CD4-positive, alpha-beta T cell treated with Interleukin-2 at 100 ng/mL for 4 hours (primary cell): ENCODE measurements around the gene TSHZ2.
"Not testable (repeated sequence)": the region's sequence is repeated elsewhere in the genome, so short reads cannot be mapped to it uniquely, and the experiment has no call there.

Experiments
- DNase-seq: peaks from one replicate; pipeline ENCODE4 v3.0.0-alpha.2; 2020; ENCODE audit warnings: low spot score

Gene TSHZ2

DNA sequence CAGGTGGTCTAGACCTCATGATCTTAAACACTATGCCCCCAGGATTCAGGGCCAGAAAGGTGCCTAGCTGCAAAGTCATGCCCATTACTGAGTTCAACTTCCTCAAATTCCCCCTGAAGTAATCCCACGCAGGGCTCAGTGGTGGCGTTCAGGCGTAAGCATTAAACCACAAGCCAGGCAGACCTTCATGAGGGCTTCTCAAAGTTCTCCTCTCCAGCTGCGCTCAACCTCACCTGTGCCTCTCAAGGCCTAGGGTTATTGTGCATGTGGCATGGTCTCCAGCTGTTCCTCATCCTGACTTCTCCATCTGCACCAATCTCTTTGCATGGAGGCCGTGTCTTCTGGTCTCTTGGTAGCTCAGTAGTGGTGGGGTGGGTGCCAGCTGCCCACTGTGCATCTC, 113.6 kb downstream of the TSHZ2 start:
- no peak for DNase-seq

DNA sequence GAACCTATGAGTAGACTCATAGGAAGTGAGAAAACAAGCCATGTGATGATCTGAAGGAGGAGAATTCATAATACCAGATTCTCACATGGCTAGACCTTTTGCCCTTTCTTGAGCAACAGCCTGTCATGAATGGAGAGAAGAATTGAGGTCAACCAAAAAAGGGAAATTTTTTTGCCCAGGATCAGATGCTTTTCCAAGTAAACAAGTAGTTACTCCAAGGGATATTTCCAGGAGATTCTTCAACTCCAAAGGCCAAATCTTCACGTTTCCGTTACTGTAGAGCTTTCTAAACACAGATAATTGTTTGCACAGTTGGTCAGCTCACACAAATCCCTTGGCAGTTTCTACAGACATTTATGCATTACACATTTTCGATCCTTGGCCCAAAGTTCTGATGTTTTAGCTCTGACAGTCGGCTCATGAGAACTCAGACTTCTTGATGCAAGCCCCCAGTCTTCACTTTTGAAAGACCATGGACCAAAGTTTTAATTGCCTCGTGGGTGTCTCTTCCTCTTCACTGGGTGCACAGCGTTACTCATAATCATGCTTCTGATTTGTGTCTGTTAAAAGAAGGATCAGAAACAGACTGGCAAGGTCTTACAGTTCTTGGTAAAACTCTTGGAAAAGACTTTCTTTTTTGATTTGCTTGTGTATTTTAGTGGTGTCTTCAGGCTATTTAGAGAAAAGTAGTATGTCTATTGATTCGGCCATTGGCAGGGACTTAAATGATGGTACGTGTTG, 115.0 kb downstream of the TSHZ2 start:
- DNase-seq = no peak

DNA sequence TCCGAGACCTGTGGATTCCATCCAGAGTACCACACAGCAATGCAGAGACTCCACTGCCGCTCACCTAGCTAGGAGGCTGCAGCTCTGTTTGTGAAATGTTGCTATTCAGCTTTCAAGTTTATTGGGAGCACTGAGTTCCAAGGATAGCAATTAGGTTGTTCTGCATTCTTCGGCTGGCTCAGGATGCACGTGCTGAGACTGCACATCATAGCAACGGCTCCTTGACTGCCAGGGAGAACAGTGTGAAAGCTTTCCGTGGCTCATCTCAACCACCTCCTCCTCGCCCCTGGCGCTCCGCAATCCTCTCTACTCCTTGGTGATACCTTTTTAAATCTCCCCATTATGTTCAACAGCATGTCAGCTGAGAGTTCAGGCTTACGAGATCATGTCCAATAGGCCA, 116.6 kb downstream of the TSHZ2 start:
- no peak for DNase-seq

DNA sequence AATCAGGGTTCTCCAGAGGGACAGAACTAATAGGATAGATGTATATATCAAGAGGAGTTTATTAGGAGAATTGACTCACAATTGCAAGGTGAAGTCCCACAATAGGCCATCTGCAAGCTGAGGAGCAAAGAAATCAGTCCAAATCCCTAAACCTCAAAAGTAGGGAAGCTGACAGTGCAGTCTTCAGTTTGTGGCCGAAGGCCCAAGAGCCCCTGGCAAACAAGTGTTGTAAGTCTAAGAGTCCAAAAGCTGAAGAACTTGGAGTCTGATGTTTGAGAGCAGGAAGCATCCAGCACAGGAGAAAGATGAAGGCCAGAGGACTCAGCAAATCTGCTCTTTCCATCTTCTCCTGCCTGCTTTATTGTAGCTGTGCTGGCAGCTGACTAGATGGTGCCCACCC, 117.7 kb downstream of the TSHZ2 start:
- not testable (repeated sequence) for DNase-seq

DNA sequence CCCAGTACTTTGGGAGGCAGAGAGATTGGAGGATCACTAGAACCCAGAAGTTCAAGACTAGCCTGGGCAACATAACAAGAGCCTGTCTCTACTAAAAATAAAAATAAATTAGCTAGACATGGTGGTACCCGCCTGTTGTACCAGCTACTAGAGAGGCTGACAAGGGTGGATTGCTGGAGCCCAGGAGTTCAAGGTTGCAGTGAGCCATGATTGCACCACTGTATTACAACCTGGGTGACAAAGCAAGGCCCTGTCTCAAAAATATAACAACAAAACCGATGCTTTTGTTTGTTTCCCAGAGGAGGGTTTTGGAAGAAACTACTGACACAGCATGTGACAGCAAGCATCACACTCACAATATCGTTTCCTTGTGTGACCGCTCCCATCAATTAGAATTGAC, 119.6 kb downstream of the TSHZ2 start:
- no peak for DNase-seq

DNA sequence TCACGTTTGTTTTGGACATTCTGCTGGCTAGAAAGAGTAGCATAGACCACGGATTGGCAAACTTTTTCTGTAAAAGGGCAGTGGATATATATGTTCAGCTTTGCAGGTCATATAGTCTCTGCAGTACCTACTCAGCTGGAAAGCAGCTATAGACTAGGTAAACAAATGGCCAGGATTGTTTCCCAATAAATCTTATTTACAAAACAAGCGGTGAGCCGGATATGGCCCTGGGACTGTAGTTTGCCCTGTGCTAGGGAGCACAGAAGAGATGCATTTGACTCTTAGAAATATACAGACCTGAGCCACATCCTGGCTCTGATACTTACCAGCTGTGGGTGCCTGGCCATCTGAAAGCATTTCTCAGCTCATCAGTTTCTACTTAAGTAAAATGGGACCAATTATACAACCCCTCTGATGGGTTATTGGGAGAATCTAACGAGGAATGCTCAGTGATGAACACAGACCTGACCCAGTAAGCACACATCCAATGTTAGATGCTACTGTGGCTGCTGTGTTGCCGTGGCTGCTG, 120.7 kb downstream of the TSHZ2 start:
- DNase-seq = no peak

DNA sequence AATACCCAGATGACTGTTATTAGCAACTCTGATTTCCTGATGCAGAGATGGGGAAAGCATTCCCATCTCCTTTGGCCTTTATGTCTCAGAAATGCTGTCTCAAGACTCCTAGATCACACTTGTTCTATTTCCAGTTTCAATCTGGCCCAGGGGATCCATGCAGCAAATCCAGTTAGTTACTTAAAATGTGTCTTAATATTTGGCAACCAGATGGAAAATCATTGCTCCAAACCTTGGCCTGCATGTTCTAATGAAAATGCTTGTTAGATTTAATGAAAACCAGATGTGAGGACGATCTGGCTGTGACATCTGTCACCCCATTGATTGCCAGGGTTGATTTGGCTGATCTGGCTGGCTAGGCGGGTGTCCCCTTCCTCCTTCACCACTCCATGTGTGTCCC, 125.2 kb downstream of the TSHZ2 start:
- no peak for DNase-seq

DNA sequence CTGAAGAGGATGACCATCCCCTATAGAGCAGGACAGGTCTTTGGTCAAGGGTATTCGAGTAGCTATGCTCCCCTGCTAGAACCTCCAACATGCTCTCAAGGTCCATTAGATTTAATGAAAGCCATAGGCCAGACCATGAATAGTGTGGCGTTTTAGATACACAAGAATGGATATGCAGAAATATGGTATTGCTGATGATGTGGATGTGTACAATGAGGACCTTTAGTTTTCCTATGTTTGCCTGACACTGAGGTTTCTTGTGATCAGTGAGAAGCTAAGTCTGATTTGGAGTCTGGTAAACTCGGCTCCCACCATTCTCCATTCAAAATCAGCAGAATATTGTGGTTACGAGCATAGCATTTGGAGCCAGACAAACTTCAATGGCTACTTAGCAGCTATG, 125.6 kb downstream of the TSHZ2 start:
- DNase-seq = no peak

DNA sequence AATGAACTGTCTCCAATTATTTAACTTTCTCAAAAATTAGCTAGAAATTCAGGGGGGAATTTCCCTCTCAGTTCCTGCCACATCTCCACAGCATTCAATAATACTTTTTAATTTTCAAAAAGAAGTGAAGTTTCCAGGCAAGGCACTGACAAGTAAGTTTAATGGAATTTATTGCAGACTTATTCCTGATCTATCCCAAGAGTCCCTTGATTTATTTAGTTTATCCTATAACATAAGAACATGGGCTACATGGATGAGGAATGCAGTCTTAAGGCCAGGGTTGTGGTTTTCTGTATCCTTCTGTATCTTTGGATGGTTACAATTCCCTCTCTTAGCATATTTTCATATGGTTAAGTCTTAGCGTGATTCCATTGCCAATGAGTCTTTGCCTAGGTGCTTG, 126.5 kb downstream of the TSHZ2 start:
- DNase-seq = no peak

DNA sequence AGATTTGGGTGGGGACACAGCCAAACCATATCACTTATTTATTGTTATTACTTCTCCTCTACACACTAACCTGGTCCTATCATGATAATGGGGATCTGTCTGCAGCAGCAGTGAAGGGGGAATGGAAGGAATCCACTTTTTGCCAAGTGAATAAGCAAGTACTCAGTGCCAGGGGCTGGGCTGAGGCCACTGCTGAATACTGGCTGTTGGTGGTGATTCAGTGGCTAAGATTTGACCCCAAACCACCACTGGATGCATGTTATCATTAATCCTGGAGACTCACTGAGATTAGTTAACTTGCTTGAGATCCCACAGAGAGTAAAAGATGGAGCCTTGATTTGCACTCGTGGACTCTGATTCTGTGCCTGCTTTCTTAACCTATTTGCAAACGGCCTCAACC, 127.7 kb downstream of the TSHZ2 start:
- DNase-seq = no peak

DNA sequence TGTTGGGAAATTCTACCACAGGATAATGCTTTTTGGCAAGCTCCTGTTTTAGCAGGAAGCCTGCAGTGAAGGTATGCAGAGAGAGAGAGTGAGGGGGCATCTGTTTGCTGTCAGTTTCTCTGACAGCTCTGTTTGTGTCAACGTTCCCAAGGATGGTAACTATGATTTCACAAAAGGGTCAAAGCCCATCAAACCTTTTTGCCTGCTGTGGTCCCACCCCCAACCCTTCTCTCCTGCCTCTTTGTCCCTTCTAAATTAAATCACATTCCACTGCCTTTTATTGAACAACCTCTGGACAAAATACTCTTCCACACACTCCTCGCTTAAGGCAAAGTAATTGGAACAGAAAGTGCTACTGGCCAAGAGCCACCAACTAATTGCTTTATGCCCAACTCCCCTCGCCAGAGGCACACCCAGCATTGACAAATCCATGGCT, 128.3 kb downstream of the TSHZ2 start:
- no peak for DNase-seq

DNA sequence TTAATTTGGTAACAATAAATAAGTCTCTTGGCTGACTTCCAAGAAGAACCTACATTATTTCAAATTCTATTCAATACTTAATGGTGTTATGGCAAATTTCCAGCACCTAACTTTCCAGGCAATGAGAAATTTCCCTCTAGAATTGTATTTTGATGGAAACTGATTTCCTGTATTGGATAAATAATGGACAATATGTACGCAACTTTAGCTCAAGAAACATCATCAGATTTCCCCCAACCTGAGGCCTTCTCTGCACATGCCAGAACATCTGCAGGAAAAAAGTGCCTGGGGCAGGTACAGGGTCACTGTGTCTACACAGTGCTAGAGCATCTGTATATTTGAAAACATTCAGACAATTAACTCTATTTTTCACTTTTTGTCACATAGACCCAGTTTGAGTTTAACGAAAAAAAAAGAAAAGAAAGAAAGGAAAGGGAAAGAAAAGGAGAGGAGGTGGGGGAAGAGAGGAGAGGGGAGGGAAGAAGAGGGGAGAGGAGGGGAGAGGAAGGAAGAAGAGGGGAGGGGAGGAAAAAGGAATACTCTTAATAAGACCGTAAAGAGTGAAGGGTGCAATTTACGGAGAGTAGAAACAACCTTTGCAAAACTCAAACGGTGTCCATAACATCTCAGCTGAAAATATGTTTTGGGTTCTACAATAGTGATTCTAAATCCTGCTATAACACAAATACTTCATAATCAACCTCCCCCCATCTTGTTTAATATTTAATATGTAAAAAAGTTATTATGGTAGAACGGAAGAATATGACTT, 130.0 kb downstream of the TSHZ2 start:
- DNase-seq = no peak

DNA sequence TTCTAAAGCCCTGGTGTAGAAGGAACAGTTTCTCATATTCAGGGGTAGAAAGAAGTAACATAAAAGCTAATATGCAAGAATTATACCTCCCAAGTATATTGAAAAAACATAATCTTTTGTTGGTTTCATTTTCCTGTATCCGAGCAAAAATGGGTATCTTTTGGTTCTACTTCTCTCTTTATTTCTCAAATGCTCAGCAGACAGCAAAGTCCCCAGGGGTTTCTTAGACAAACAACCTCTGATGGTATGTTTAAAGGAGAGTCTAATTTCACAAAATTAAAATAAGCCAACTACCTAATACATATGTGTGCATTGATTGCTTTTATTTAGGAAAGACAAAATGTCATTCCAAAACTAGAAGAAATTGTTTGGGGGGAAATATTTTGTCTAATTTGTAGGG, 131.0 kb downstream of the TSHZ2 start:
- no peak for DNase-seq

DNA sequence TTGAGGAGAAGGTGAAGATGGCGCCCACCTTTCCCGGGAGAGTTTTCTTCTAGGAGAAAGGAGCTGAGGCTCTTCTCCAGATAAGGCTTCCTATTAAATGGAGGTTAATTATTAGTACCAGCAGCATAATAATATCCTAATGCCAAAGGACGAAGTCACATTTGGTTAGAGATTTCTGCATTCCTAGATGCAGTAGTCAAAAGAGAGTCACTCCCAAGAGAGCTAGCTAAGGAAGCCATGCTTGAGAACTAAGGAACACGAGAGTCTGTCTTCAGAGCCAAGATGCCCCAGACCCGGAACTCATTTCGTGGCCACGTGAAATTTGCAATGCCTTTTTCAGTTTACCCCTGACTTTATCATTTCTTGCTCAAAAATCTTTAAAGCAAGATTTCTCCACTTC, 132.7 kb downstream of the TSHZ2 start:
- no peak for DNase-seq

DNA sequence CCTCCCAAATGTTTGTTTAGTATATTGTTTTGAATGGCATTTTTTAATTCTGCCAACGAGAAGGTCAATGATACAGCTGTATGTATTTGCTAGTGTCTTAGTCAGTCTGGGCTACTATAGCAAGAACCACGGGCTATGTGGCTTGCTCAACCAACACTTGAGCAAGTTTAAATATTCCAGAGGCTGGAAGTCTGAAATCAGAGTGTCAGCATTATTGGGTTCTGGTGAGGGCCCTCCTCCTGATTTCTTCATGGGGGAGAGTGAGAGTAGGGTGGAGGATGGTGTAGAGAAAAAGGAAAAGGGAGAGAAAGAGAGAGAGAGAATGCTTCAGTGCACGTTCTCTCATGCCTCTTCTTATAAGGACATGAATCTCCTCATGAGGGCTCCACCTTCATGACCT, 144.6 kb downstream of the TSHZ2 start:
- no peak for DNase-seq

DNA sequence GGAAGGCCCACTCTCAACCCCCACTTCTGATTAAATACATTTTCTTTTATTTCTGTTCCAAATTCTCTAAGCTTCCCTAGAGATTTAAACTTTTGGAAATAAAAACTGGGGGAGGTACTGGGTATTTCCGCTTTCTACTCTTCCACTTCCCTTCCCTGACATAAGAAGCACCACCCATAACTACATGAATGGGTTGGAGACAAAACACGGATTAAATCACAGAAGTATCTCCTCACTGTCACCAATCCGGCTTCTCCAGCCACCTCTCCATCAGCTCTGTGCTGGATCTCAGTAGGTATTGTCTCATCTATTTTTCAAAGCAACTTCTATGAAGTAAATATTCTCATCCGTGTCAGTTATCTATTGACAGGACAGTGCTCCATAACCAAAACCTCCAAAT, 150.7 kb downstream of the TSHZ2 start:
- no peak for DNase-seq

DNA sequence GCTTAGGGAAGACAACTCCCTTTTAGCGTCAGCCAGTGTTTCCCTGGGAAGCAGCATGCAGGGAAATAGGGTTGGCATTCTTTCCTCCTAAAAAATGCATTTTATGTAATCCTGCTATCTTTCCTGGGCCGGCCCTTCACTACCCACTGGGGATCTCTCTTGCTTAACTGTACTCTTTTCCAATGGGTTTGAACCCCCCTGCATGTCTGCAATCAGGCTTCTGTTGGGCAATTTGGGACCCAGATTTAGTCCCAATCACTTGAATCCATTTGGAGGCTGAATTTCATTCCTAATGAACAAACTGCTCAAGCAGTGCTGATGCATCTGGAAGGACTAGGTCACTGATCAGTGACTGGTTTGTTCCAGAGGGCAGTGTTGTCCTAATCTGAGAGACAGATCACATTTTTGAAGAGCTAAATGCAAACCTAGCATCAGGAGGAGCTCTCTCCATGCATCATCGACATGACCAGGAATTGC, 152.0 kb downstream of the TSHZ2 start:
- DNase-seq = no peak

DNA sequence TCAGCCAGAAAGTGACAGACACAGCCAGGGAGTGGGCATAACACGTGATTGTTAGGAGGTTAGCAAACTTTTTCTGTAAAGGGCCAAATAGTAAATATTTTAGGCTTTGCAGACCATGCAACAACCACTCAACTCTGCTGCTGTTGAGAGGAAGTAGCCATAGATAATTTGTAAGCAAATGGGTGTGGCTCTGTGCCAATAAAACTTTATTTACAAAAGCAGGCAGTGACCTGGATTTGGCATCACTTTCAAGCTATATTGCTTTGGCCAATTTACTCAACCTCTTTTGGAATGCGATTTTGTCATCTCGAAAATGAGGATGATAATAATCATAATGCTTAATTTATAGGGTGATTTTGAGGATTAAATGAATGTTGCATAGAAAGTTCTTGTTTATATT, 152.6 kb downstream of the TSHZ2 start:
- no peak for DNase-seq

DNA sequence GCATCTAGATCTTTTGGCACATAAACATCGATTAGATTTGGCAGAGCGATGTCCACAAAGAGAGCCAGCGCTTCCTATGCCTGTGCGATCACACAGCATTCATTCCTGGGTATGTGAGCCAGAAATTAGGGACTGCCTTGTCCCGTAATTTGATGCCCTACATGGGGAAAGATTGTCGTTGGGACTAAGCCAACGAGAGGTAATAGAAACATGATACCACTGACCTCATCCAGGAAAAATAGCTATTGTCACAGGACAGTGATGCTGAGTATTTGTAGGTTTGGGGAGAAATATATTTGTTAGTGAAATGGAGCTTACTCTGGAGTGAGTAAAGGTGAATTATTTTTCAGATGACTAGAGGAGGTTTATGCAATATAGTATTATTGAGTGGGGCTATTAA, 154.0 kb downstream of the TSHZ2 start:
- DNase-seq = no peak

DNA sequence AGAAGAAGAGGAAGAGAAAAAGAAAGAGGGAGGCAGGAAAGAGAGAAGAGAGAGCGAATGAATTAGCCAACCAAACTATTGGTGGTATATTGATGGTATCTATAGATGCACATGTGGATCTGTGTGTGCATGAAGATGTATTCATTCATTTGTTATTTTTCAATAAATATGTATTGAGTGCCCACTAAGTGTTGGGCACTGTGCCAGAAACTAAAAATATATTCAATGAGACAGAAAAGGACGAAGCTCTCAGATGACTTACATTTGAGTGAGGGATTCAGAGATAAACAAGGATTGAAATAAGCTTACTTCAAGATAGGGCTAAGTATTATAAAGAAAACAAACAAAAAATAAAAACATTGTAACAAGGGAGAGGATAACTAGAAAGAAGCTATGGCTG, 154.9 kb downstream of the TSHZ2 start:
- DNase-seq = no peak

DNA sequence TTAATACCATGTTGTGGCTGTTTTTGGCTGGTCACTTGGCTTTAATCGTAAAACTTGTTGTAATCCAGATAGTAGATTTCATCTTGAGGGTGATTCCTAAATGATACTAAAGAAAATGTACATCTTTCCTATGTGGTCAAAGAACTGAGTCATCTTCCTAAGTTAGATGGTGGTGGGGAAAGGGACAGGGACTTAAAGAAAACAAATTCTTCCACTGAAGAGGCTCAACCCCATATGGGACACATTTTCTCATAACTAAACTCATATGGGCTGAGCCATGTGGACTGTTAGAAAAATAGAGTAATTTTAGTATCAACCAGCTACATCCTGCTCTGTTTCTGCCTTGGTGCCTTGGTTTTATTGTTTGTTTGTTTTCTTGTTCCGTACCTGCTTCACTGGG, 155.8 kb downstream of the TSHZ2 start:
- DNase-seq = no peak

DNA sequence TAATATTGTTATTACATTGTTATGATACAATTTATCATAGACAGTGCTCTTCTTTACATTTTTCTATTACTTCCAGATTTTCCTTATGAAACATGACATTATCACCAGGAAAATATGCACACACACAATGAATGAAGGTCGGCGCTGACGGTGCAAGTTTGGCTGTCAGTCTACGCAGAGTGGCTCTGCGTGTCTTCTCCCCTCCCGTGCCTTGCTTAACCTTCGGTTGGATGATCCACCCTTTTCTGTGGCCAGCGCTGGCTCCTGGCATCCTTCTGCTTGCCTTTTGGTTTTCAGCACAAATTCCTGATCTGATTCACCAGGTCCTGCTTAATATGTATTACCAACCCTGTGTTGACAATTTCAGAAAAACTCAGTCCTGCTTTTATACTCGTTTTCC, 157.4 kb downstream of the TSHZ2 start:
- no peak for DNase-seq

DNA sequence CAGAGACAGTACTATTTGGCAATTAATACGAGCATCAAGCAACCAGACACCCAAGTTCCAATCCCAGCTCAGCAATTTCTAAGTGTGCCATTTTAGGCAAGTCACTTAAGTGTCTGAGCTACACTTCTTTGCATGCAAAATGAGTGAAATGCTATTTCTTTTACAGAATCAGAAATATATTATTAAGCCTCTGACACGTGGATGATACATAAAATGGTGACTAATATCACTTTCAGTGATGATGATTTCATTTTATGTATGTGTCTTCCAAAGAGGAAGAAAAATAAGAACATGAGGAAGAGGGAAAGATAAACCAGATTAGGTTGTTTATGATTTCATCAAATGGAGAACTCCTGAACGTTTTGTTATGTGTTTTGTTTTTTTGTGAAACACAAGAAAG, 158.6 kb downstream of the TSHZ2 start:
- no peak for DNase-seq
